Activated effector memory CD4-positive, alpha-beta T cell treated with Interleukin-2 at 50 U/mL for 16 hours (primary cell): Measurements from ENCODE around the gene RAP2B.

Experiments used
- DNase-seq: peaks from one replicate; pipeline ENCODE4 v3.0.0-alpha.2; 2020

Gene RAP2B

DNA sequence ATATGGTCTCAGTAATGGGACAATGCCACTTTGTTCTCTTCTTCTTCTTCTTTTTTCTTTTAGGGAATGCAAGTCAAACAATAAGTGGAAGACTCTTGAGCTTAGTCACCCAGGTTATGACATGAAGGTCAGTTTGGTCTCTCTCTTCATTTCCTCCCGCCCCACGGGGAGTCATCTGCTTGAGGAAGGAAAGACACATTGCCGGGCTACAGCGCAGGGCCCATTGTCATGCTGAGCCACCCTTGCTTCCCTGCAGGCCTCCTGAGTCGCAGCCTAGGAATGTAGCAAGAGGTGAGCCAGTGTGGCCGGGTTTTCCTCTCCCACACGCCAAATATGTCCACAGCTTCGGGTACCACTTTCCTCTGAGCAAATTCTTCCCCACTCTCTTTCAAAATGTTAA is 47.6 kb downstream of the RAP2B start:
- no peak for DNase-seq

DNA sequence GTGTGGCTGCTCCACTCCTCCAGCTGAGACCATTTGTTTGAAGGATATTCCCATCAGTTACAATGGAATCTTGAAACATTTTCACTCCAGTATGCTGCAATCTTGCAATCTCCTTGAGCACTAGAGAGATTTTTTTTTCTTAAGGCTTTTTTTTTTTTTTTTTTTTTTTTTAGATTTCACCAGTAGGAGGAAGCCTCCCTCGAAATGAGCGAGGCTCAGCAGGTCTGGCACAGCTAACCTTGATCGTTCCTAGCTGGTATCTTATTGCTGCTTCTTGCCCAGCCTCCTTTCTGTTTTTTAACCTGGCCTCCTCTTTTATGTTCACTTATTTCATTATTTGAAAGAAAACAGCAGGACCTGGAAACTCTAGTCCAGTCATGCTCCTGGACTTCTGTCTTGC is 48.1 kb downstream of the RAP2B start:
- DNase-seq: peak; percentile 9

DNA sequence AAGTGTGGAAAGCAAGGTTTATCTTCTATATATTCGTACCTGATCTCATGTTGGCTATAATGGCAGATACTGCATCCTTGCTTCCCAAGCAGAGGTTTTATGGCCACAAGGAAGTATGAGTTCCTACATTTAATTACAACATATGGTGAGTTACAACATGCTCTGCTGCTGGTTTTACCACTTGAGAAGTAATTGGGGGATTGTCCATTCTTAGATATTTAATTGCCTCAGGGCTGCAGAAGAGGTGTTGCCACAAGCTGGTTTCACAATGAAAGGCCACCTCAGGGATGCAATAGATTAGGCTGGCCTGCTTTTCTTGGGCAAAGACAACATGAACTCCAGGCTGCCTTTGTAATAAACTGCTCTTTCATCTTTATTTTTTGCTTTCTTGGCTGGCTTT is 48.6 kb downstream of the RAP2B start:
- no peak for DNase-seq

DNA sequence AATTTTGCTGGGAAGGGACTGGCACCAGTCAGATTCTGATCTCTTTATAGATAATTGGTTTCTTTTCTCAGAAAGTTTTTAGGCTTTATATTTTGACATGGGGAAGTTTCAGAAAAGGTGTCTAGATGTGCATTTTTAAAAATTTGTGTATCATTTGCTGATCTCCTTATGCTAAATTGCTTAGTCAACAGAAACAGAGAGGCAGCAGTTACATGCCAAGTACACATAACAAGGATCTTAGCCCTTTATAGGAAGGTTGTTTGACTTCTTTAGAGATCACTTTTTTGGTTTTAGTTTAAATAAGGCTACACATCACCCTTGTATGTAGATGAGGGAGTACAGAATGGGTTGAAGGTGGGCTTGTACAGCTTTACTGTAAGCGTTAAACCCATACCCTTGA is 53.5 kb downstream of the RAP2B start:
- DNase-seq: no peak

DNA sequence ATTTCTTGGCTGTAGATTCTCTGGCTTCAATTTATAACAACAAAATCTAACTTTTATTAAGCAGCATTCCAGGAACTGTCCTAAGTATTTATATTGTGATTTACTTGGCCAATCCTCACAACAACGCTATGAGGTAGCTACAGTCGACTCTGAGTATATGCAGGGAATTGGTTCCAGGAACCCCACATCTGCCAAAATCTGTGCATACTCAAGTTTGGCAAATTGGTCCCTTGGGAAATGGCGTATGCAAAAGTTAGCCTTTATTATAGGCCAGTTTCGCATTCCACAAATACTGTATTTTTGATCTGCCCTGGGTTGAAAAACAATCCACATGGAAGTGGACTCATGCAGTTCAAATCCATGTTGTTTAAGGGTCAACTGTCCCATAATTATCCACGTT is 53.9 kb downstream of the RAP2B start:
- DNase-seq: no peak

DNA sequence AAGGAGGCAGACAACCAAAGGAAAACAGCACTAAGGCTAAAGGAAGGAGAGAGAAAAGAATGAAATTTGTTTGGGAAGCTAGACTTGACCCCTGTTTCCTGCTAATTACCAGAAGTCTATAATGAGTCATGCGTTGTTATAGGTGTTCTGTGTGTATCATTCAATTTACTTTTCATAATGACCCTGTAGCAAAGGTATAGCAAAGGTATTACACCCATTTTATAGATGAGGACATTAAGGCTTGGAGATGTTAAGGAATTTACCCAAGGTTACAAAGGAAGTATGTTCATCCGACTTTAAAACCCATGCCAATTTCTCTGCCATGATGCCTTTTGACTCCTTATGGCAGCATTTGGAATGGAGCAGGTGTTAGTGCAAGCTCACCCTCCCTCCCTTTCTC is 54.9 kb downstream of the RAP2B start:
- no peak for DNase-seq

DNA sequence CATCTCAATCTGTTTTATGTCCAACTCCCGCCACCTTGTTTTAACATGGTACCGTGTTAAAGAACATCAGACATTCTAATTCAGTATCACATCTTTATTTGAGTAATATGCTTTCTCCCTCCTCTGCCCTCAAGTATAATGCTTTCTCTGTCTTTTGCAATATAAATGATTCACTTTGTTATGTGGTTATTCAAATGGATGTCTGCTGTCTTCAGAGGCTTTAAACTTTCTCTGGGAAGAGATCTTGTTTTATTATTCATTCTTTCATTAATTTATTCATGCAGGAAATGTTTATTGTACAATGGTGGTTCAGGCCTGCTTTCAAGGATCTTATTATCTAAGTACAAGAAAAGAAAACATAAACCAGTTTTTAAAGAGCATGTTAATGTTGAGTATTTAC is 57.1 kb downstream of the RAP2B start:
- no peak for DNase-seq
